ENCODE measurements around the gene FLRT1.

Gene FLRT1

DNA sequence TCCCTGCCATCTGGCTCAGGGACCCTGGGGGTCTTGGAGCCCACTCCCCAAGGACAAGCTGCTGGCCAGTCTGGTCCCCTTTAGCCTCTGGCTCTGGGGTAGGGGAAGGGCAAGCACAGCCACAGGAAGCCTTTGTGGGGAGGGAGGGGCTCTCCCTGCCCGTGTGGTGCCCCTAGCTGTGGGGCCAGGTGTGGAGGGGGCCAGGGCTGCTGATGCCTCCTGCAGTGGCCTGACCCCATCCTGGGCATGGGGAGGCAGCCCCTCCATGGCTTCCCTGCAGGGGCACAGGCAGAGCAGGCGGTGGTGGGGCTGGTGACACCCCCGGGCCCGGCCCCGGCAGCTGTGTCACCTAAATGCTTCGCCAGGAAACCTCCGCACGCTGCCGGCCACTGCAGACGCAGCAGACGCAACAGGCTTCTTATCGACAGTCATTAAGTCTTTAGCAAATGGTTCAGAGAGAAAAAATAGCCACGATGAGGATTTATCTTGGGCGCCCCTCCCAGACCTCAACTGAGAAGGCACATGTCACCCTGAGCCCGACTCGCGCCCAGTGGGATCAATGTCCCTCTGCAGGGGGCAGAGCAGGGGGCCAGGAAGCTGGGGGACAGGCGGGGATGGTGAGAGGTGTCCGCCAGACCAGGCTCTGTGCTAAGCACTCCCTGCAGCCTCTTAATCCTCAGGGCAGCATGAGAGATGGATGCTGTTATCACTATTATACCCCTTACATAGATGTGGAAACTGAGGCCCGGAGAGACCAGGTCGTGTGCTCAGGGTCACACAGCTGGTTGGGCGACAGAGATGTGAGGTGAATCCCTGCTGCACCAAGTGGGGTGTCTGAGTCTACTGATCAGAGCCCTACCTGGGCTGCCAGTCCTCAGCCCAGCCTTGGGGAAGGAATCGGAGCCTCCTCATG, 33.9 kb downstream of the FLRT1 start:
- DNase-seq, result no peak

DNA sequence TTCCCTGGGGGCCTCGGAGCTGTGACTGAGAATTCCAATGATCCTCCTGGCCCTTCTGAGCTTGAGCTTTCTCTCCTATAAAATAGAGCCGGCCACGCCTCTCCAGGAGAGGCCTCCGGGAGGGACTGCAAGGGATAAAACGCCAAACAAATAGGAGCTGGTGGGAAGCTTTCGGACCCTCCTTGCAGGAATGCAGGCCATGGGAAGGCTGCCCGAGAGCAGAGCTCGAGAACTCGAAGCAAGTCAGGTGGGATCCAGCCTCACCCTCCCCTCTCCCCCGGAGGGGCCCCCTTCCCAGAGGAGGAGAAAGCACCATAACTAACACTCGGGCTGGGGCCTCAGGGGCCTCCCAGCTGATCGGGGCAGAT, 34.6 kb downstream of the FLRT1 start:
- no peak for DNase-seq

DNA sequence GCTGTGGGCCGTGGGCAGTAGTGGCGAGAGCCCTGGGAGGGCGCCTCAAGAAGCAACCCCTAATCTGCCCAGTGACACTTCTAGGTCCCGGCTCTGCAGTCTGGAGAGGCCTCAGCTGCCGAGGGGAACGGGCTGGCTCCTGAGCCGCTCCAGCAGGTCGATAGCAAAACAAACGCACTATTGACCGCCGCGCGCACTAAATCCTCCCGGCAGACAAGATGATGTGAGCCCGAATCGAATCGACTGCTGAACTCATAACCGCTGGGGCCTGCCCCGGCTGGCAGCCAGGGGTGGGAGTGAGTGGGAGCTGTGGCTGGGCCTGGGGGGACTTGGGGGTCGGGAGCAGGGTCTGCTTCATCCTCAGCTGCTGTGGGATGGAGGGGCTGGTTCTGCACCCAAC, 36.1 kb downstream of the FLRT1 start:
- DNase-seq, result no peak

DNA sequence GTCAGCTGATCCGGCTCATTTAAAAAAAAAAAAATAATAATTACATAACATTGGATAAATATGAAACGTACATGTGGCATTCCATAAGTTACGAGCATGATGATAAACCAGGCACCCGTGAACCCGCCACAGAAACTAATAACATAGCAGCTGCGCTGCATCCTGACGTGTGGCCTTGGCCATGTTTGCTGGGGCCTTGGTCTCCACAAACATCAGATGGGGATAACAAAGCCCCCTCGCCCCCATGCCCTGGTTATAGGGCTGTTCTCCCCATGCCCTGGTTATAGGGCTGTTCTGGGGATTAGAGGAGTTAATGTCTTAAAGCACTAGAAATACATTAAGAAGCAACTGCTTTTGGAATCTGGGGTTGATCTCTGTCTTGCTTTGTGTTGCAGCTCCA, 36.7 kb downstream of the FLRT1 start:
- no peak for DNase-seq

DNA sequence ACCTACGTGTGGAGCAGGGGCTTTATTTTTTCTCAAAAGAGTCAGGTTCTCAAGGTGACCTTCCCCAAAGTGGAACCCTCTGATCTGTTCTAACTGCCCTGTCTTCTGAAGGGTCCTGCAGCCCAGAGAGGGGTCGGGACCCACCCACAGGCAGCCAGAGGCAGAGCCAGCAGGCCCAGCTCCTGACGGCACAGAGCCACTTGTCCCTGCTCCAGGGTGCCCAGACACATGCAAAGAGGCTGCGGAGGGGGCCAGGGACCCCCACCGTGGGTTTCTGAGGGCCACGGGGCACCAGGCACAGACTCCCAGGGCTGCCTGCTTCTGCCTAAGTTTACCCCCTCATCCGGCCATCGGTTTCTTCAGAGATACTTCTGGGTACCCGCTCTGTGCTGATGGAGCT, 37.1 kb downstream of the FLRT1 start:
- DNase-seq, result no peak

DNA sequence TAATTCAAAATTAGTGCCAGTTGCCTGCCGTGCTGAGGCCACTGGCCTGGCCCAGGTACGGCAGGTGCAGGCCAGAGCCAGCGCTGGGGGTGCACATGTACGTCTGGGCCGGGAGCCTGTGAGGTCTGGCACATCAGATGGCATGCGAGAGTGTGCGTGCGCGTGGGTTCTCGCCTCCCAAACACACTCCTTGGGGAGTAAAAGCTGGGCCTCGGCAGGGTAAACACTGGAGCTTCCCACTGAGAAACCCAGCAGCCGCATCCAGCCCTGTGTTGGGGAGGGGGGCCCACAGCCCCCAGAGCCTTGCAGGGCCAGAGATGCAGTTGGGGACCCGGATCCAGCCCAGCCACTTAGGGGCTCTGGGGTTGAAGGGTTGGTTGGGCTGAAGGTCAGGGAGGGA, 37.8 kb downstream of the FLRT1 start:
- no peak for DNase-seq

DNA sequence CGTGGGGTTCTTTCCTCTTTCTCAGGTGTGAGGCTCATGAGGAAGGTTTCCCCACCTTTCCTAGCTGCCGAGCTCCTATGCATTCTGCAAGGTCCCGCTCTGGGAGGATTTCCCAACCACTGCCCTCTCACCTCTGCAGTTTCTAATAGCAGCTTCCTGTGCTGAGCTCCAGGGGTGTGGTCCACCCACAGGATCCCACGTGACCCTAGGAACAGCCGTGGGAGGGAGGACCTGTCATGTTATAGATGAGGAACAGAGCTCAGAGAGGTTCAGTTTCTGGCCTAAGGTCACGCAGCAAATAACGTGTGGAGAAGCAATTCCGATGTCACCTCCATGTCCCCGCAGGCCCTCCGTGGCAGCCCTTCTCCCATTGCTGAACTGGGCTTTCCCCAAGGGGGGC, 38.5 kb downstream of the FLRT1 start:
- no peak for DNase-seq

DNA sequence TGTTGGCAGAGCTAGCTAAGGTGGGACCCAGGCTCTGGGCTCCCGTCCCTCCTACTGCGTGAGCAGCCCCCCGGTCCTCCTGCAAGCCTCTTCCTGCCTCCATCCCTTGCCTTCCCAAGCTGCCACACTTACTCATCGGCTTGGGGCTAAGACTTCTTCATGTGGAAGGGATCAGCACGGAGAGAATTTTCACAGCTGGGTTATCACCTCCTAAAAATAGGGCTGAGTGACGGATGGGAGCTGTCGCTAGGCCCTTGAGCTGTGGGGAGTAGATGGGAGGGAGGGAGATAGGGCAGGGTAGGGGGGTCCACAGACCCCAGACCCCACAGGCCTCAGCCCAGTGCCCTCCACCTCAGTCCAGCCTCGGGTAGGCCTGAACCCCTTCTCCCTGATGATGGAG, 41.0 kb downstream of the FLRT1 start:
- DNase-seq, result no peak

DNA sequence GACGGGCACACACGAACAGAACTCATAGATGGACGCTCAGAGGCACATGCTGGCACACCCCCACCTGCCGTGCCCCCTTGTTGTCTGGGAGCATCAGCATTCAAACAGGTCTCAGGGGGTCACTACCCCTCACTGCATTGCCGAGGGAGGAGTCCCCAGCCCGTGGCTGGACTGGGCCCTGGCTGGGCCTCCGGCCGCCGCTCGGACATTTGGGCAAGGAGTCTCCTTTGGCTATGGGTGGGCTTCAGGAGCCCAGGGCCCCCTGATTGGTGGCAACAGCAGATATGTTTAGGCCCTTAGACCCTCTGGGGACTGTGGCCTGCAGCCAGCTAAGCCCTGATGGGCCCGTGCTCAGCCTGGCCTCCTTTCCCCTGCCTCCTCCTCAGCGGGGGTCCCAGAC, 41.9 kb downstream of the FLRT1 start:
- no peak for DNase-seq

DNA sequence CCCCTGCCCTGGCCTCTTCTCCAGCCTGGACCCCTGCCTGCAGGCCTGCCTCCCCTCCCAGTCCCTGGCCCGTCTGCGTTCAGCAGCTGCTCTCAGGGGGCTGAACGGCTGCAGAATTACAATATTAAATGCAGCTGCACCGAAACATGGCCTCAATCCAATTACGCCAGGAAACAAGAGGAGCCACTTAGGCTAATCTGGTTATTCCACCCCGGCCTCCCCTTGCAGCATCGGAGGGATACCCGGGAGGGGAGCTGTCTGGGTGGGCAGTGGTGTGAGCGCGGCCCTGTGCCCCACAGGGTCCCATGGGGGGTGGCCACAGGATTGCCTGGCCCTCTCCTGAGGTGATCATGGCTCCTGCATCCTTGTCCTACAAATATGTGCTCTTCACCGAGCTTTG, 42.6 kb downstream of the FLRT1 start:
- no peak for DNase-seq

DNA sequence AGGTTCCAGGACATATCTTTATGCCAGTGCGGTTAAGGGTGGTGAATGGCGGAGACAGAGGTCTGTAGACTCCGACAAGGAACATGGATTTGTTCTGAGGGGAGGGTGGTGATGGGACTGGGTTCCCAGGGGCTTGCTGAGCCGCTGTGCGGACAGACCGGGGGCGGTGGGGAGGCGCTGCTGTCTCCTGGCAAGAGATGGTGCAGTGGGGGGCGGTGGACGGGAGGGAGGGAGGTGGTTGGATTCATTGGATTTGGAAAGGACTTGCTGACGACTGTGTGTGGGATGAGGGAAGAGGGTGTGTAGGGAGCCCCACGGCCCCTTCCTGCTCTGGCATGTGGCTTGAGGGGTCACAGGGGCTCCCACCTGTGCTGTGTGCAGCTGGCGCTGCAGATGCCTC, 43.2 kb downstream of the FLRT1 start:
- DNase-seq, result no peak

DNA sequence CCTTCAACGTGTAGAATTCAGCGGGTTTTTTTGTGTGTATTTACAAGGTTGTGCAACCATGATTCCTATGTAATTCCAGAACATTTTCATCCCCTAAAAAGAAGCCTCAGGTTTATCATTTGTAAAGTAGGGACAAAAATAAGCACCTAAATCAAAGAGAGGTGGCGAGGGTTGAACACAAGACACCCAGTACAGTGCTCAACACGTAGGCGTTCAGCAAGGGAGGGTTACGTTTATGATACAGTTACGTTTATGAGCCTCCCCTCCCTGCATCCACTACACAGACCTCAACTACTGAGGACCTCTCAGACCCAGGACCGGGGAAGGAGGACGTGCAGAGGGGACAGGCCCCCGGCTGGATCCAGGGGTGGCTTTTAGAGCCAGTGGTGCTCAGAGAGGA, 44.7 kb downstream of the FLRT1 start:
- DNase-seq, result no peak

DNA sequence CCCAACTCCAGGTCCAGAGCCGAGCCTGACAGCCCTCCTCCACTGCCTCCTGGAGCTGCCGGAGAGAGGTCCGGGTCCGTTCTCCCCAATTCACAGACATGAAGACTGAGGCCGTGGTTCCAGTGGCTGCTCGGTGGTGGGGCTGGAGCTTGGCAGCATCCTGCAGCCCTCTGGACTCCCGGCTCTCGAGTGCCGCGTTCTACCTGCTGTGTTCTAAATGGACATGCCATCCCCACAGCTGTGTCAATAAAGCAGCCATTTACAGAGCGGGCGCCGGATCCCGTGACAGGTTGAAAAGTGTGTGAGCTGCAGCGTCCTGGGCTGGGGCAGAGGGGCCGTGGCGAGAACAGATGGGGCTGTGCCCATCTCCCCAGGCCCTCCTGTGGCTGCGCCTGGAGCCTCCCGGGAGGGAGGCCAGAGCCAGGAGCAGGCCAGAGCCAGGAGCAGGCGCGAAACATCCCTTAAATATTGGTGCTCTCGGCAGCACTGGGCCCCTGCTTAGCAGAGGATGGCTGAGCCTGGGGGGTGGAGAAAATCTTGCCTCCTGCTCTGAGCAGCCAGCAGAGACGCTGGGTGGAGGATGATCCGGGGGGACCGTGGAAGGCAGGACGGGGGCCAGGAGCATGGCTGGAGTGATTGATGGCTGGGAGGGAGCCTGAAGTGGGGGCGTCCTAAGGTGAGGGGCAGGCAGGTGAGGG, 46.2 kb downstream of the FLRT1 start:
- no peak for DNase-seq

DNA sequence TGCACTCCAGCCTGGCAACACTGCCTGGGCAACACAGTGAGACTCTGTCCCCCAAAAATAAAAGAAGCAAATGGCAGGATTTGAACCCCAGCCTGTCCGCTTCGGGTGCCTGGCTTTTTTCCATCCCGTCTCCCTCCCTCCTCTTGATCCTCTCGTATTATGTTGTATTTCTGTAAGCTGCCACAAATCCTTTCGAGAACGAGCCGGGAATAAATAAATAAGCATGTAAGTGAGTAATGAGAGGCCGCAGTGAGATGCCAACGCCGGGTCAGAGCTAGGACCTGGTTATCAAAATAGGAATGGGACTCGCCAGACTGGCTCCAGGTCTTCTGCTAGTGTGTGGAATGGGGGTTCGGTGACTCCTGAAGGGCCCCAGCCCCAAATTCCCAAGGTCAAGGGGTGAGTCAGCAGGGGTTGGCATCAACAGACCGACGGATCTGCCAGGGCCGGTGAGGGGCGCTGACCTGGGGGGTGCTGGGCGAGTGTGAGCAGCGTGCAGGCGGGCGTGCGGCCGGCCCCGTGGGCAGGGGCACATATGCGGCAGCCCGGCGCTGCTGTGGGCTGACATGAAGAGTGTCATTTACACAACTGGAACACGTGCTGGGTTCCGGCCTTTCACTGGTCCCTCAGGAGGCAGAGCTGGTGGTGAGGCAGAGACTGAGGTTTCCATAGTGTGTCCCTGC, 47.8 kb downstream of the FLRT1 start:
- no peak for DNase-seq

DNA sequence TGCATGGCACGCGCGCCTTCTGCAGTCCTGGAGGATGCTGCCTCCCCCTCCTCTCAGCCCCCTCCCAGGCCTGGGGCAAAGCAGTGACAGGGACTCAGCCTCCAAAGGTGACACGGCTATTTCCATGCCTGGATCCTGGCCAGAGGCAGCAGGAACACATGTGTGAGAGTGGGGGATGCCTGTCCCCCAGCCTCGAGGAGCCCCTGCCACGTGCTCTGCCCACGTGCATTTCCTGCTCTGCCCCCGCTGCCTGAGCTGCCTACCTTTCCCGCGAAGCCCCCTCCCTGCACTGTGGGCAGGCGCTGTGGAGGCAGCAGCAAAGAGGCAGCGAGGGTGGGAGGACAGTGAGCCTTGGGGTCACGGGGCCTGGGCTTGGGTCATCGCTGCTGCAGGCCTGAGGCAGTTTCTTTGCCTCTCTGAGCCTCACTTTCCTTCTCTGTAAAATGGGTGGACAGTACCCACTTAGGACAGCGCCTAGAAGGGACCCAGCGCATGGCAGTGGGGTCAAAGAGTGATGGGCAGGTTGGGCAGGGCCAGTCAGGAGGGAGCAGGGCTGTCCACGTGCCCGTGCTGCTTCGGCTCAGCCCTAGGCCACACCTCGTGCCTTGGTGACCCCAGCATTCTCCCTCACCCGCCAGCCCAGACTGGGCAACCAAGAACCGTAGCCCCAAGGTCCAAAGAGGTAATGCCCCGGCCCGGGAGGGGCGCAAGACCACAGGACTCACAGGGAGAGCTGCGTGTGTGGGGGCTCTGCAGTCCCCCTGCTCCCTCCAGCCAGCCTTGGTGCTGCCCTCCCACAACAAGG, 48.6 kb downstream of the FLRT1 start:
- DNase-seq, result no peak

DNA sequence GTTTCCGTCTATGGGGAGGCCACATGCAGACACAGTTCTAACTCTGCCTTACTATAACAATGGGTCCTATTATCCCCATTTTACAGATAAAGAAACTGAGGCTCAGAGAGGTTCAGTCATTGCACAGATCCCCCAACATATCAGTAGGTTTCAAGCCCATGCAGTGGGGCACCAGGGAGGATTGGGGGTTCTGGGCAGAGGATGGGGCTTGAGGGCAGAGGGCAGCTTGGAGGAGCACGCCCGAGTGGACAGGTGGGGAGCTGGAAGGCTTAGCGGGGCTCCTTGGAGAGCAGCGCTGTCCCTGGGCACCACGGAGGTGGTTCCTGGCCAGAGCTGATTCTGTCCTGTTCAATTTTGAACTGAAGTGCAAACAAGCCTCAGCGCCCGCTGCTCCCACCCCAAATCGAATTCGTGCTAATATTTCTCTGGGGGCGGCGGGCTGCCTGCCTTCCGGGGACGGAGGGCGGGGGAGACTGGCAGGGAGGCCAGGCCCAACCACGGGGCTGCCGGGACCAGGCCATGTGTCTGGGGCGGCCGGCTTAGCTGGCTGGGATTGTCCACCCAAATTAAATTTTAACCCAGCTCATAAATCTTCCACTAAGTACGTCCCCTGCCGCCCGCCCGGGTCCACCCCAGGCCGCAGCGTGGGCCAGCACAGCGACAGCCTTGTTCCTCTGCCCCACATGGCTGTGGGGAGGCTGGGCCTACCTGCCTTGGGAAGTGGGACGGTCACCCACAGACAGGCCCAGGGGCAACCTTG, 49.4 kb downstream of the FLRT1 start:
- no peak for DNase-seq
